Trophoblast cell (in vitro differentiated cells and primary cell): ENCODE results near the gene PSD4.

Experiments used
- DNase-seq, 2 donors: peaks; one replicate each; pipeline ENCODE4 v3.0.0-alpha.2; 2016
- H2AFZ ChIP-seq: 2 replicates; pipeline ENCODE4 v1.6.1; 2013; ENCODE audit warnings: low read length, moderate library complexity, mild to moderate bottlenecking; ENCODE audit not compliant: insufficient read depth, poor library complexity
- H2AK5ac ChIP-seq: 2 replicates; pipeline ENCODE4 v1.6.1; 2013; ENCODE audit warnings: mild to moderate bottlenecking, low read length
- H2BK120ac ChIP-seq: 2 replicates; pipeline ENCODE4 v1.6.1; 2013; ENCODE audit warnings: low read length, mild to moderate bottlenecking, moderate library complexity; ENCODE audit not compliant: insufficient read depth, poor library complexity
- H2BK12ac ChIP-seq: 2 replicates; pipeline ENCODE4 v1.6.1; 2013; ENCODE audit warnings: mild to moderate bottlenecking, low read length, moderate library complexity
- H2BK5ac ChIP-seq: 2 replicates; pipeline ENCODE4 v1.6.1; 2013; ENCODE audit warnings: low read length, low read depth, moderate library complexity, mild to moderate bottlenecking; ENCODE audit not compliant: poor library complexity
- H3K14ac ChIP-seq: 2 replicates; pipeline ENCODE4 v1.6.1; 2013; ENCODE audit warnings: mild to moderate bottlenecking, low read length
- H3K18ac ChIP-seq: 2 replicates; pipeline ENCODE4 v1.6.1; 2013; ENCODE audit warnings: mild to moderate bottlenecking, low read length
- H3K23ac ChIP-seq: 2 replicates; pipeline ENCODE4 v1.6.1; 2013; ENCODE audit warnings: low read length
- H3K27ac ChIP-seq: 2 replicates; pipeline ENCODE4 v1.5.1; 2013; ENCODE audit warnings: low read depth, mild to moderate bottlenecking, inconsistent platforms, low read length, moderate library complexity
- H3K27me3 ChIP-seq: 2 replicates; pipeline ENCODE4 v1.6.1; 2013; ENCODE audit warnings: inconsistent platforms, mild to moderate bottlenecking, low read length, moderate library complexity; ENCODE audit not compliant: insufficient read depth
- H3K36me3 ChIP-seq, 2 experiments: 1 replicate in 1 of 2; 2 replicates in 1 of 2; pipeline ENCODE4 v1.6.1; 2013; ENCODE audit warnings: low read length in 2 of 2, mild to moderate bottlenecking in 2 of 2, moderate library complexity in 1 of 2; ENCODE audit not compliant: insufficient read depth in 2 of 2, control insufficient read depth in 1 of 2
- H3K4ac ChIP-seq: 2 replicates; pipeline ENCODE4 v1.6.1; 2013; ENCODE audit warnings: low read depth, mild to moderate bottlenecking, low read length, moderate library complexity
- H3K4me1 ChIP-seq, 2 experiments: 1 replicate in 1 of 2; 2 replicates in 1 of 2; pipeline ENCODE4 v1.6.1; 2013; ENCODE audit warnings: low read length in 2 of 2, mild to moderate bottlenecking in 2 of 2, moderate library complexity in 1 of 2; ENCODE audit not compliant: insufficient read depth in 2 of 2, control insufficient read depth in 1 of 2
- H3K4me2 ChIP-seq: 2 replicates; pipeline ENCODE4 v1.6.1; 2013; ENCODE audit warnings: inconsistent platforms, mild to moderate bottlenecking, low read length, moderate library complexity
- H3K4me3 ChIP-seq: 2 replicates; pipeline ENCODE4 v1.5.1; 2013; ENCODE audit warnings: mild to moderate bottlenecking, low read depth, low read length, inconsistent platforms
- H3K79me1 ChIP-seq: one replicate; pipeline ENCODE4 v1.6.1; 2013; ENCODE audit warnings: low read length
- H3K79me2 ChIP-seq: 2 replicates; pipeline ENCODE4 v1.6.1; 2013; ENCODE audit warnings: low read length, mild to moderate bottlenecking; ENCODE audit not compliant: control insufficient read depth, insufficient read depth, poor library complexity
- H3K9ac ChIP-seq: 2 replicates; pipeline ENCODE4 v1.6.1; 2013; ENCODE audit warnings: mild to moderate bottlenecking, low read length
- H3K9me3 ChIP-seq: 2 replicates; pipeline ENCODE4 v1.6.1; 2013; ENCODE audit warnings: low read depth, mild to moderate bottlenecking, control low read depth, inconsistent platforms, low read length; ENCODE audit not compliant: insufficient read depth
- H4K12ac ChIP-seq: 2 replicates; pipeline ENCODE4 v1.6.1; 2013; ENCODE audit warnings: low read depth, mild to moderate bottlenecking, low read length, moderate library complexity
- H4K8ac ChIP-seq: 2 replicates; pipeline ENCODE4 v1.6.1; 2013; ENCODE audit warnings: low read depth, mild to moderate bottlenecking, low read length, moderate library complexity
- H4K91ac ChIP-seq: one replicate; pipeline ENCODE4 v1.6.1; 2013; ENCODE audit warnings: low read depth, mild to moderate bottlenecking, low read length, moderate library complexity
- WGBS: extraction: QIAGEN DNeasy Blood & Tissue Kit; methylation state at CpG from one replicate; pipeline ENCODE4 v1.1.7; 2013; ENCODE audit warnings: missing lambda C conversion rate; ENCODE audit not compliant: insufficient read length, insufficient coverage; ENCODE audit errors: extremely low coverage; 5-methylcytosine and 5-hydroxymethylcytosine counted together

The PSD4 gene

DNA sequence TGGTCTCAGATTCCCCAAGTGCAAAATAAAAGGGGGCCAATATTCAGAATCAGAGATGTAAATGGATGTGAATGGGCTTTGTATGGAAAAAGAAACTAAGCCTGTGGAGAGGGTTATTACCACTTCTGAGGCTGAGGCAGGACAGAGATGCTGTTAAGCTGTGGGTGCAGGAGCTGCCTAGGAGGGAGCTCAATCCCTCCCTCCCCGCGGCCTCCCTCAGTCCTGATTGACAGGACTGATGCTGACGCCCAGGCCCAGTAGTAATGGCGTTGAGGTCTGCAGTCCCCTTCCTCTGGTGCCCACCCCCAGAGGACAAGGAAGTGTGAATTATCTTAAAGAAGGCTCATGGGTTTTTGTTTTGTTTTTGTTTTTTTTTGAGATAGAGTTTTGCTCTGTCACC is 40.4 kb downstream of the PSD4 start:
- H3K79me2 ChIP-seq: no peaks in the 10 kb centered on the region
- no peak overlapping the region for H4K91ac ChIP-seq
- no peaks in the 10 kb centered on the region for H3K36me3 ChIP-seq
- no peak overlapping the region for H3K23ac ChIP-seq
- H3K4me1 ChIP-seq: peaks cover 0 to 3% of the 10 kb centered on the region in 2 experiments
- H2BK120ac ChIP-seq: no peak overlapping the region
- no peak overlapping the region for H3K14ac ChIP-seq
- H3K79me1 ChIP-seq: no peaks in the 10 kb centered on the region
- DNase-seq: no peak
- no peak overlapping the region for H3K27ac ChIP-seq
- H4K12ac ChIP-seq: no peak overlapping the region
- no peak overlapping the region for H2AFZ ChIP-seq
- H3K9me3 ChIP-seq: no peaks in the 10 kb centered on the region
- H2BK5ac ChIP-seq: no peak overlapping the region
- no CpG with 5 or more reads among the region's 4 CpGs for WGBS
- no peak overlapping the region for H2AK5ac ChIP-seq
- no peak overlapping the region for H3K9ac ChIP-seq
- H3K4ac ChIP-seq: no peak overlapping the region
- H3K4me2 ChIP-seq: no peak overlapping the region
- H2BK12ac ChIP-seq: no peak overlapping the region
- no peaks in the 10 kb centered on the region for H3K27me3 ChIP-seq
- no peak overlapping the region for H4K8ac ChIP-seq
- no peak overlapping the region for H3K18ac ChIP-seq
- no peak overlapping the region for H3K4me3 ChIP-seq

DNA sequence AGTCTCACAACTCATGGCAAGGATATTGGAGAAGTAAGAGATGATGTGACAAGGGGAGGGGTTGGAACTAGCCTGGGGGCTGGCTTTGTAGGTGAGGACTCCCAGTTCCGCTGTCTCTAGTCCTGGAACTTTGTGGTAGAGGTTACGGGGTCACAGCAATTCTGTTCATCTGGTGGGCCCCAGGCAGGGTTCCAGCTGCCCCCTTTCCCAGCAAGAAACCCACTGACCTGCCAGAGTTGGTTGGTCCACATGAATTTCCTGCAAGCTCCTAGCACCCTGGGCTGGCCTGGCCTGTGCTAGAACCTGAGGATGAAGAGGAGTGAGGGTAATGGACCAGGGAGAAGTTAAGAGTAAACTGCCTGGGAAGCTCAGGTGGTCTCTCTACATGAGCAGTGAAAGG is 41.3 kb downstream of the PSD4 start:
- no peak overlapping the region for H4K12ac ChIP-seq
- DNase-seq: no peak
- no peak overlapping the region for H2BK12ac ChIP-seq
- H3K23ac ChIP-seq: no peak overlapping the region
- H3K4me2 ChIP-seq: no peak overlapping the region
- no peak overlapping the region for H4K8ac ChIP-seq
- no peaks in the 10 kb centered on the region for H3K36me3 ChIP-seq
- no peak overlapping the region for H3K14ac ChIP-seq
- H3K4me3 ChIP-seq: no peak overlapping the region
- no peaks in the 10 kb centered on the region for H3K79me2 ChIP-seq
- H2AFZ ChIP-seq: no peak overlapping the region
- no peak overlapping the region for H3K18ac ChIP-seq
- no peak overlapping the region for H2AK5ac ChIP-seq
- H3K9me3 ChIP-seq: no peaks in the 10 kb centered on the region
- H4K91ac ChIP-seq: no peak overlapping the region
- H3K79me1 ChIP-seq: no peaks in the 10 kb centered on the region
- no peak overlapping the region for H2BK120ac ChIP-seq
- H3K27ac ChIP-seq: no peak overlapping the region
- no peak overlapping the region for H3K9ac ChIP-seq
- no CpG with 5 or more reads among the region's 2 CpGs for WGBS
- H3K4ac ChIP-seq: no peak overlapping the region
- peaks cover 0 to 4% of the 10 kb centered on the region in 2 experiments for H3K4me1 ChIP-seq
- no peak overlapping the region for H2BK5ac ChIP-seq
- no peaks in the 10 kb centered on the region for H3K27me3 ChIP-seq

DNA sequence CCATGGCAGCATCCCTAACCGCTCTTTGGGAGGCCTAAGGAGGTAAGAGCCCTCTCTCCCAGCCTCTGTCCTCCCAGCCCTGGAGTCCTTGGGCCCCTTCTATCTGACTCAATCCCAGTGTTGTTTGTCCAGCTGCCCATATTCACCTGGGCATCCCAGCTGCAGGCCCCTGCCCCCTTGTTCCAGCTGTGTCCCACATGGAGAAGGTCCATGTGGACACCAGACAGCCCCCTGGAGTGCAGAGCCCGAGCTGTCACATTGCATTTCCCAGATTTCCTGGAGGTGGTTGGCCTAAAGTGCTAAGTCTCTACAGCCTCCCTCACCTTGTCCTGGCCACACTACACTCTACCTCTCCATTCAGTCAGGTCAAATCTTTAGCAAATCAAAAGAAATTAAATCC is 42.5 kb downstream of the PSD4 start:
- Histone ChIP-seq H3K79me2 (no peaks in the 10 kb centered on the region), H3K27ac (no peak overlapping the region), H4K12ac (no peak overlapping the region), H3K4me1 (peaks cover 0 to 5% of the 10 kb centered on the region in 2 experiments), H3K18ac (no peak overlapping the region), H3K4me2 (no peak overlapping the region), H3K9me3 (no peaks in the 10 kb centered on the region), H2AFZ (no peak overlapping the region), H3K14ac (no peak overlapping the region), H2BK5ac (no peak overlapping the region), H4K8ac (no peak overlapping the region), H3K9ac (no peak overlapping the region), H2BK120ac (no peak overlapping the region), H3K4me3 (no peak overlapping the region), H3K79me1 (no peaks in the 10 kb centered on the region), H3K23ac (no peak overlapping the region), H2AK5ac (no peak overlapping the region), H3K27me3 (no peaks in the 10 kb centered on the region), H2BK12ac (no peak overlapping the region), H3K36me3 (no peaks in the 10 kb centered on the region), H3K4ac (no peak overlapping the region), H4K91ac (no peak overlapping the region)
- WGBS: no CpG with 5 or more reads among the region's 2 CpGs
- DNase-seq: no peak

DNA sequence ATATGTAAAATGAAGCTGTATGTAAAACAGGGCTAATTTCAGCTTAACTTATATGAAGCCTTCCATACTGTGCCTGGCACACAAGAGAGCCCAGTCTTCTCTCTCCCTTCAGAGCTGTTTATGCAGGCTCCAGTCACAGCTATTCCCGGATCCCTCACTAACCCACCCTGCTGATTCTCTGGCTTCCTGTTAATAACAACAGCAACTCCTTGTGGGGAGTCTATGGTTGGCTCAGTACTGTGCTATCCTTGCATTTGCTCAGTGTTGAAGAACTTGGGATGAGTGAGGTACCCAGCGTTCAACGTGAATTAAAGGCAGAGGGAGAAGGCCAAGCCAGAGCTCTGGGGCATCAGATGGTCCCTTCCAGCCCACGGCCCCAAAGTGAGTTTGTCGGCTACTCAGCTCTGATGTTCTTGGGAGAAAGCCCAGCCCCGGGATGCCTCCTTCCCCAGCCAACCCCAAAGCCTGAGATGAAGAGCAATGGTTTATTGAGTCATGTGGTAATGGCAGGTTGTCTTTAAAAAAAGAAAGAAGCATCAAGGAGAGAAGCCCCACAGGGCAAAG is 43.2 kb downstream of the PSD4 start:
- DNase-seq: no peak
- H2BK5ac ChIP-seq: no peak overlapping the region
- no peak overlapping the region for H3K9ac ChIP-seq
- no peaks in the 10 kb centered on the region for H3K79me2 ChIP-seq
- H3K36me3 ChIP-seq: no peaks in the 10 kb centered on the region
- H3K79me1 ChIP-seq: no peaks in the 10 kb centered on the region
- H4K91ac ChIP-seq: no peak overlapping the region
- H3K4me3 ChIP-seq: no peak overlapping the region
- peaks cover 0 to 3% of the 10 kb centered on the region in 2 experiments for H3K4me1 ChIP-seq
- no peak overlapping the region for H2BK12ac ChIP-seq
- no peaks in the 10 kb centered on the region for H3K9me3 ChIP-seq
- H3K27me3 ChIP-seq: no peaks in the 10 kb centered on the region
- H3K4ac ChIP-seq: no peak overlapping the region
- no peak overlapping the region for H3K4me2 ChIP-seq
- no peak overlapping the region for H4K12ac ChIP-seq
- WGBS: no CpG with 5 or more reads among the region's 6 CpGs
- no peak overlapping the region for H2AFZ ChIP-seq
- H3K14ac ChIP-seq: no peak overlapping the region
- H3K27ac ChIP-seq: no peak overlapping the region
- H2AK5ac ChIP-seq: no peak overlapping the region
- H3K23ac ChIP-seq: no peak overlapping the region
- no peak overlapping the region for H2BK120ac ChIP-seq
- H4K8ac ChIP-seq: no peak overlapping the region
- H3K18ac ChIP-seq: no peak overlapping the region
